Kidney epithelial cell (primary cell): ENCODE data around the gene AQP12A. TPM values are rescaled to one million over a fixed set of nuclear protein-coding genes. Genes with fewer than 3 reads are reported as not detected.

Source experiments
- DNase-seq: peaks from one replicate; pipeline ENCODE4 v3.0.0-alpha.2; 2010; ENCODE audit warnings: low read depth
- H3K27me3 ChIP-seq: 2 replicates; pipeline ENCODE4 v1.6.0; 2011; ENCODE audit warnings: low read length; ENCODE audit not compliant: control insufficient read depth, insufficient read depth
- H3K36me3 ChIP-seq: 2 replicates; pipeline ENCODE4 v1.5.1; 2011; ENCODE audit warnings: low read length; ENCODE audit not compliant: control insufficient read depth, insufficient read depth
- H3K4me3 ChIP-seq: 2 replicates; pipeline ENCODE4 v1.5.1; 2011; ENCODE audit warnings: low read depth, mild to moderate bottlenecking, control low read depth, low read length
- total RNA-seq: library from RNA; depleted of rRNA; stranded (reverse); fragments of >200 nt; gene quantifications from 2 replicates; pipeline ENCODE4 v1.2.3, GENCODE V29; 2015
- TF ChIP-seq, protein P1 (sequence below): IDR thresholded peaks from 2 replicates; pipeline ENCODE4 v1.5.1; 2011; ENCODE audit warnings: mild to moderate bottlenecking, moderate library complexity, low read length, control low read depth, inconsistent platforms; ENCODE audit not compliant: insufficient read depth, poor library complexity, severe bottlenecking

The AQP12A gene
- total RNA-seq, 1 donor from 2014 or later = not detected

DNA sequence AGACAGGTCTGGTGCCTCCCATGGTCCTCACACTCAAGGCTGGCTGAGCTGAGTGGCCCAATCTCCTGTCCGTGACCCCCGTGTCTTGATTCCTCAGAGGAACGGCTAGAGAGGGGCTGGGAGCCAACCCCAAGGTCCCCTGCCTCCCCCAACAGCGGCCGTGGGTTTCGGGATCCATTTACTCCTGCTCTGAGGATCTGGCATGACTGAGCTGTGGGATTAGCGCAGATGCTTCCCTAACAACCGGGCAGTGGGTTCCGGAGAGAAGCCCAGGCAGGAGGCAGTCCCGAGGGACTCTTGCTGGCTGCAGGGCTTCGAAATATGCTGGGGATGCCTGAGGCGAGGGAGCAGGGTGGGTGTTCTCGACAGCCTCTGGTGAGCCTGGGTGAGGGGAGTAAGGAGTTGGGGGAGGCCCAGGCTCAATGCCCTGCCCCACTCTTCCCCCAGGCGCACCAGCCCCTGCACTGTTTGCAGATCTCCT, 47.5 kb upstream of the AQP12A start:
- Histone ChIP-seq H3K4me3 (no peak overlapping the region), H3K27me3 (peaks cover 30% of the 10 kb centered on the region), H3K36me3 (no peaks in the 10 kb centered on the region)
- no peak for DNase-seq
- TF ChIP-seq, protein P1, sequence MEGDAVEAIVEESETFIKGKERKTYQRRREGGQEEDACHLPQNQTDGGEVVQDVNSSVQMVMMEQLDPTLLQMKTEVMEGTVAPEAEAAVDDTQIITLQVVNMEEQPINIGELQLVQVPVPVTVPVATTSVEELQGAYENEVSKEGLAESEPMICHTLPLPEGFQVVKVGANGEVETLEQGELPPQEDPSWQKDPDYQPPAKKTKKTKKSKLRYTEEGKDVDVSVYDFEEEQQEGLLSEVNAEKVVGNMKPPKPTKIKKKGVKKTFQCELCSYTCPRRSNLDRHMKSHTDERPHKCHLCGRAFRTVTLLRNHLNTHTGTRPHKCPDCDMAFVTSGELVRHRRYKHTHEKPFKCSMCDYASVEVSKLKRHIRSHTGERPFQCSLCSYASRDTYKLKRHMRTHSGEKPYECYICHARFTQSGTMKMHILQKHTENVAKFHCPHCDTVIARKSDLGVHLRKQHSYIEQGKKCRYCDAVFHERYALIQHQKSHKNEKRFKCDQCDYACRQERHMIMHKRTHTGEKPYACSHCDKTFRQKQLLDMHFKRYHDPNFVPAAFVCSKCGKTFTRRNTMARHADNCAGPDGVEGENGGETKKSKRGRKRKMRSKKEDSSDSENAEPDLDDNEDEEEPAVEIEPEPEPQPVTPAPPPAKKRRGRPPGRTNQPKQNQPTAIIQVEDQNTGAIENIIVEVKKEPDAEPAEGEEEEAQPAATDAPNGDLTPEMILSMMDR = no peak

DNA sequence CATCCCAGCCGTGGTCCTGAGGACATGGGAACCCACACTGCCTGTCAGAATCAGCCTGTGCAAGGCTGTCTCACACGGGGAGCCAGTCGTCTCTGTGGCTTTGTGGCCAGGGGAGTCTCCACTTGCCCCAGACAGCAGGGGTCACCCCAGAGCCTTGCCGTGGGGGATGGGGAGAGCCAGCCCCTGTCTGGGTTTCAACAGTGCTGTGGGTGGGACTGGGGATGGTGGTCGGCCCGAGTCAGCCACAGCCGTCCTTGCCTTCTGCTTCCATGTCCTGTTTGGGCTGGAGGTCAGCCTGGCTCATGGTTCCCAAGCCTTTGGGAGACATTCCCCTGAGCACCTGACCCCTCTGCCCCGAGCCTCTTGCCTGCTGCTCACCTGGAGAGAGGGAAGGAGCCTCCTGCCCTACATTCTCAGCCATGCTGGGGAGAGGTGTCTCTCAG, 46.8 kb upstream of the AQP12A start:
- no peaks in the 10 kb centered on the region for H3K36me3 ChIP-seq
- TF ChIP-seq, protein P1 = no peak
- no peak for DNase-seq
- H3K27me3 ChIP-seq = peaks cover 33% of the 10 kb centered on the region
- H3K4me3 ChIP-seq = no peak overlapping the region

DNA sequence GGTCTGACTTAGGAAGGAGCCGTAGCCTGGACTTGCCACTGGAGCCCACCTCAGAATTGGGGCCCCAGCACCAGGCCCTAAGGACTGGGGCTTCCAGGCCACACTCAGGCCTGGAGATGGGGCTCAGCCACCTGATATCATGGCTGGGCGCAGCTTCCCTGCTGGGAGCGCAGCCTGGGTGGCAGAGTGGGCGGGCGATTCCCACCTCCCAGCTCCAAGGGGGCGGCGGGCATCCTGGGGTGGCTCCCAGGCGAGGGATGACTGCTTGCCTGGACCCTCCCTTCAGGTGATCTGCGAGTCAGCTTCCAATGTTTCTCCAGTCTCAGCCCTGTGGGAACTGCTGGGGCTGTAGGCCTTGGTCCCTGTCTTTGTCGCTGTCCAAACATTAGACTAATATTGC, 46.3 kb upstream of the AQP12A start:
- DNase-seq = no peak
- TF ChIP-seq, protein P1 = no peak
- Histone ChIP-seq H3K27me3 (peaks cover 35% of the 10 kb centered on the region), H3K36me3 (no peaks in the 10 kb centered on the region), H3K4me3 (no peak overlapping the region)

DNA sequence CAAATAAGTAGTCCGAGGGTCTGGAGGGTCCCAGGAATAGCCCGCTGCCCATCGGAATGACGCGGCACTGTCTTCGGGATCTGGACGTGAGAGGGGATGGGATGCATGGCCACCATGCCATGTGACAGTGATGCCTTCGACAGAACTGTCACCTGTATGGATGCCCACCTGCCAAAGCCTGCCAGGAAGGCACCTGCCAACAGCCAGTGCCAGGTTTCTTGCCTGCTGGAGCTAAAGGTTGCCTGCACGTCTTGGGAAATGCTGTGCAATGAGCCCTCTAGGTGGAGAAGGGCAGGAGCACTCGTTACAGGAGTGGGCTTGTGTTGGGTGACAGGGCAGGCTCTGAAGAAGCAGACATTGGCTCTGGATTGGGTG, 45.9 kb upstream of the AQP12A start:
- no peak for DNase-seq
- Histone ChIP-seq H3K27me3 (peaks cover 36% of the 10 kb centered on the region), H3K36me3 (no peaks in the 10 kb centered on the region), H3K4me3 (no peak overlapping the region)
- TF ChIP-seq, protein P1 = no peak

DNA sequence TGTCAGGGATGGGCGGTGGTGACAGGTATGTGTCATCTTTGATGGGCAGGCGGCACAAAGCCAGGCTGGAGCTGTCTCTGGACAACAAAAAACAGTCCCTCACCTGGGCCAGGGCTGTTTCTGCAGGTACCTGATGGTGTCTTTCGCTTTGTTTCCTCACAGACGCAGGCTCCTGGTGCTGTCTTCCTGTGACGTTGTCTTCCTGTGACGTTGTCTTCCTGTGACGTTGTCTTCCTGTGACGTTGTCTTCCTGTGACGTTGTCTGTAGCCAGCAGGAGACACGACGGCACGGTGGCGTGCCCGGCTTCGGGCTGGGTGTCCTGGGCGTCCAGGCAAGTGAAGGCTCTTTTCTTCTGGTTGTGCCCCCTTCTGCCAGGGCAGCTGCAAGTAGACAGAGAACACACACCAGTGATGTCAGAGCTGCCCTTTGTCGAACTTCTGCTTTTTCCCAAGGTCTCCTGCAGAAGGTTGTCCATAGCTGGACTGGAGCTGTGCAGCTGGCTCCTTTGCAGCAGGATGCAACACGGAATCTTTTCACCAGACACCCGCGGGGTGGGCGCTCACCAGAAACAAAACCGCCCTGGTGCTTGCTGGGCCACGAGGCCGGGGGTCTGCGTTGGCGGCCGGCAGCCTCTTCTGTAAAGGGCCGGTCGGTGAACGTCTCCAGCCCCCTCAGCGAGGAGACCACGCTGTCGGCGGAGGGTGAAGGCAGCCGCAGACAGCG, 45.3 kb upstream of the AQP12A start:
- Histone ChIP-seq H3K4me3 (no peak overlapping the region), H3K36me3 (no peaks in the 10 kb centered on the region), H3K27me3 (peaks cover 38% of the 10 kb centered on the region)
- no peak for DNase-seq
- TF ChIP-seq, protein P1 = no peak
